SKM-1 (cell line): ENCODE data around the gene CRNN.

Source experiments
- DNase-seq: peaks from one replicate; lab custom pipeline; 2025; ENCODE audit not compliant: unreplicated experiment; lab: John Stamatoyannopoulos, UW

The CRNN gene

GRCh38 chr1:152426731-152427130 is 12.7 kb upstream of the CRNN start:
- DNase-seq, result no peak

DNA sequence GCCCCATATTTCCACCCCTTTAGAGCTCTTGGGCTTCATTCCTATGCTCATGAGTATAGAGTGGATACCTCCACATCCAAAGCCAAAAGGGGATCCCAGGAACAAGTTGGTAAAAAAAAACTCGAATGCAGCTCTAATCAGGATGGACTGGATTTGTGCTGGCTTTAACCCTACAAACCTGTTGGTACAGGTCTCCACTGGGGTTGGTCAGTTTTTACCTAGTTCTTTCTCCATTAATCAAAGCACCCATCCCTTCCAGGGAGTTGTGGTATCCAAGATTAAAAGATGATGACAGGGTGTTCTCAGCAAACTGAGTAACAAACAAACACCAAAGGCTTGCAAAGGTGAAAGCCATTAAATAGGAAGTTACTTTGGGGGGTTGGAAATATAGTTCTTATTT is 5.9 kb upstream of the CRNN start:
- DNase-seq, result no peak

GRCh38 chr1:152415454-152416227 is 1.6 kb upstream of the CRNN start:
- DNase-seq, result no peak

DNA sequence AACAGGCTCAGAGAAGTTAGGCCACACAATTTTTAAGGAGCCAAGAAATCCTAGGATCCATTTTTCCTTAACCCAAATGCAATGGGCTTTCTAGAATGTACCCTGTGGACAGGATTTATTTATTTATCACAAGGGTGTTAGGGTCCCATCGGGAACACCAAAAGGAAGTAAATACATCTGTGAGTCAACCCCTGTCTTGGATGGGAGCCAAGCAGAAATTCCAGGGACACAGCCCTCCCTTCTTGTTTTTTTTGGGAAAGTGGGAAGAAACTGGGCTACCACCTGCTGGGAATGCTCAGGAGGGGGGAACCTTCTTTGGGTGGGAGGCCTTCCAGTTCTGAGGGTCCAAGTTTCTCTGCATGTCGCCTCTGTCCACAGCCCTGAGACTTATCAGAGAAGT is 1.3 kb downstream of the CRNN start:
- DNase-seq, result no peak

DNA sequence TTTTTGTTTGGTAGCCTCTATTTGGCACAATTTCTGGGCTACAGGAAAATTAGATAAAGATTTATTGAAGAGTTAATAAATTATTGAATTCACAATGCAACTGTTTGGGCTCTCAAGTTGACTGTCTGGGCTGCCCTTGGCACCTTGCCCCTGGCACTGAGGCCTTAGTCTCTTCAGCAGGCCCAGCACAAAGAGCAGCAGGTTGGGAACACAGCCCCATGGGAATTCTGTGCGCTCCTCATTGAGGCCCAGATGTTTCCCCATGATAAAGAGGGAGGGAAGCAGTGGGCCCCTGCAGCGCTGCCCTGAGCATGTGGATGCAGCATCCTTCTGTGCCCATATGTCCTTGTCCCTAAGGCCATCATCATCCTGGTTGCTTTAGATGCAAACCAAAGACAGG is 2.9 kb downstream of the CRNN start:
- no peak for DNase-seq

DNA sequence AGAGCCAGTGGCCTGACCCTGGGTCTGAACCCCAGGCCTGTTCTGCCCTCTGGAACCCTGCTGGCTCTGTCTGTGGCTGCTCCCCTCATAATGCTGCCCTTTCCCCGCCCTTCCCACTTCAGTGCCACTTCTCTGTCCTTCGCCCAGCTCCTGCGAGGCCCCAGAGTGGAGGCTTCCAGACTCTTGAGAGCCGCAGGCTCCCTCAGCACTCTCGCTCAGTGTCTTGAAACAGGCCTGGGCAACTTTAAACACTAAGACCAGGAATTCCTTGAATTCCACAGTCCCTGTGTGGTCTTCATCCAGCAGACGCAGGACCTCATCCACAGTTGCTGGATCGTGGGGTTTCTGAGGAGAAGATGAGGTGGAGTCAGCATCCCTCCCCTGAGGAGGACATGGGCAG is 3.5 kb downstream of the CRNN start:
- DNase-seq, result no peak

DNA sequence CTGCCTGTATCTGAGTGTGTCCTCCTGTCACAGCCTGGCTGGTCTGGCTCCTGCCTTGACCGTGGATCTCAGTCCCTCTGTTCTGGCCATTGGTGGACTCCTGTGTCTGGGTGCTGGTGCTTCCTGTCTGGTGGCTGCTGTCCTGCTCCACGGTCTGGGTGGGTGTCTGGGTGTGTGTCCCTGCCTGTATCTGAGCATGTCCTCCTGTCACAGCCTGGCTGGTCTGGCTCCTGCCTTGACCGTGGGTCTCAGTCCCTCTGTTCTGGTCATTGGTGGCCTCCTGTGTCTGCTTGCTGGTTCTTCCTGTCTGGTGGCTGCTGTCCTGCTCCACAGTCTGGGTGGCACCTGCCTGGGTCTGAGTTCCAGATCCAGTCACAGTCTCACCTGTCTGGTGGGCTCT is 4.0 kb downstream of the CRNN start:
- DNase-seq, result no peak

- DNase-seq, result no peak
These were observed 5.4 kb downstream of the CRNN start for GRCh38 chr1:152408664-152409063.

DNA sequence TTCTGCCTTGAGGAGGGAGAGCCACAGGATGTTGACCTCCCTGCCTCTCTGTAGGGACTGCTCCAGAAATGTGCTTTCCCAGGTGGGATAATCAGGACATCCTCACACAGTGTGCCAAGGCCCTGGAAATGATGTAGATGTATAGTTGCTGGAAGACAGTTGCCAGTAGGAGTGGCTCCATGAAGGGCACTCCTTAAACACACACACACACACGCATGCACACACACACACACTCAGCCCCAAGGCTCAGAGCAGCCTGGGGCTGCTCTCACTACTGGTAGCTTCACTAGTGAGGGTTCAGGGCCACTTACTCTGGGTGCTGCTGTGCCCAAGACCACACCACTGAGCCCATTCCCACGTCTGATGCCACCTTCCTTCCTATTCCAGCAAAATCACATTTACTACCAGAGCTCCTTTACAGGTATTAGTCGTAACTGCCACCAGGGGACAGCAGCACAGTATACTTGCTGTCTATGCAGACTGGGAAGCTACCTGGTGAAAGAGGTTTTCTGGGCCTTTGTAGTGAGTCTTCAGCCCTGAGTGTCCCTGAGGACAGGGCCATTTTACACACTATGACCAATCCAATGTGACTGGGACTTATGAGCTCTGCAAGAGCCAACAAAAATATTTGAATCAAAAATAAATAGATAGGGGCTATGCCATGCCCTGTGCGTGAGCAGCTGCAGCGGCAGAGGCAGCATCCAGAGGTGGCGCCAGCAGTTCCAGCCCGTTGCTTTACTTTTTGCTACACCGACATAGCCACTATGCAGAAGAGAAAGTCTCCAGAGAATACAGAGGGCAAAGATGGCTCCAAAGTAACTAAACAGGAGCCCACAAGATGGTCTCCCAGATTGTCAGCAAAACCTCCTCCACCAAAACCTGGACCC is 15.0 kb downstream of the CRNN start:
- no peak for DNase-seq

DNA sequence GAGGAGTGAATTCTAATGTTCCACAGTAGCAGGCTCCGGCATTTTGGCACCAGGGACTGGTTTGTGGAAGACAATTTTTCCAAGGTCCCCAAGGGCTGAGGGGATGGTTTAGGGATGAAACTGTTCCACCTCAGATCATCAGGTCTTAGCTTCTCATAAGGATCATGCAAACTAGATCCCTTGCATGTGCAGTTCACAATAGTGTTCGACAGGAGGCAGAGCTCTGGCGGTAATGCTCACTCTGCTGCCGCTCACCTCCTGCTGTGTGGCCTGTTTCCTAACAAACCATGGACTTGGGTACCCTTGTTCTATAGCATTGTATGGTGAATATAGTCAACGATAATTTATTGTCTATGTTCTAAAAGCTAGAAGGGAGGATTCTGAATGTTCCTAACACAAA is 16.6 kb downstream of the CRNN start:
- no peak for DNase-seq

DNA sequence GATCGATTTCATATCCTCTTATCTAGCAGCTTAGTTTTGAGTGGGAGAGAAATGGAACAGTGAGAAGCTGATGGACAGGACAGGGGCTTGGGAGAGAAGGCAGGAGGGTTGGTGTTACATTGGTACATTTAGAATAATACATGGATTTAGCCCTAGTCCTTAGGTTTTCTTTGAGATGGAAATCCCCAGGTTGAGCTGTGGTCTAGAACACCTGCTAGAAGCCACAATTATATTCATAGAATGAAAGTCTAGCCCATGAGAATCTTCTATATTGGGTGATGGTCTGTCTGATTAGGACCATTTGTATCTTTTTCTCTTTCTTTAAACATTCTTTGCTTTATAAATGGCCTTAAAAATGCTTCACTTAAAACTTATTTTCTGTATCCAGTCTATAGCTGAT is 19.9 kb downstream of the CRNN start:
- DNase-seq, result no peak

DNA sequence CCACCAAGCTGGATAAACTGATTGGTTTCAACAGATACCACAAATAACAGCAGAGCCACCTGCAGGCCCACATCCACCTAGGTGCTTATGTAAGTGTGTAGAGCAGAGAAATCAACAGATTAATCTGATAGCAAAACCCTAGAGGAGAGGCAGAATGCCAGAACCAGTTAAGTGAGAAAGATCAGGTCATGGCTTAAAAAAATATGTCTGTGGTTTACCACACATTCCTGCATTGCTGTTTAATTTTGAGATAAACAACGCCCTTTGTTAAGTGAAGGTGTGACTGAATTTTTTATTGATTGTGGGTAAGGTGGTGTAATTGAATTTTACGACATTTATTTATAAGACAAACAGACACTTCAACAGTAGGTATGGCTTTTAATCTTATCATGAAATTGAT is 21.2 kb downstream of the CRNN start:
- DNase-seq, result no peak

- no peak for DNase-seq
These were observed 25.2 kb downstream of the CRNN start for GRCh38 chr1:152388889-152389288.

DNA sequence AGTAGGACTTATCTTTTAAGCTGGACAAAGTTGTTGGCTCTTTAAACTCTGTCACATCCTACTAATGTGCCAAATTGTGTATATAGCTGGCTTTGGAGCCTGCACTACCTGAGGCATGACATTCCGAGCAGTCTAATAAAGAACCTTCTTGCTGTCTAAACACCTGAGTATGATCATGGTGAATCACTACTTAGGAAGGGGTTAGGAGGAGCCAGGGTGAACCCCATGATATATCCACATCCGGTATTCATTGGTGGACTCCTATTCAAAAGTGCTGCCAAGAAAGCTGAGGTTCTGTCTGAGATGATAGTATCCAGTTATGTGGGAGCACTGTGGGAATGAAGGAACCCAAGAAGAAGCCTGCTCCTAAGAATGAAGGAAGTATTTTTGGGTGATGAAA is 27.1 kb downstream of the CRNN start:
- no peak for DNase-seq

DNA sequence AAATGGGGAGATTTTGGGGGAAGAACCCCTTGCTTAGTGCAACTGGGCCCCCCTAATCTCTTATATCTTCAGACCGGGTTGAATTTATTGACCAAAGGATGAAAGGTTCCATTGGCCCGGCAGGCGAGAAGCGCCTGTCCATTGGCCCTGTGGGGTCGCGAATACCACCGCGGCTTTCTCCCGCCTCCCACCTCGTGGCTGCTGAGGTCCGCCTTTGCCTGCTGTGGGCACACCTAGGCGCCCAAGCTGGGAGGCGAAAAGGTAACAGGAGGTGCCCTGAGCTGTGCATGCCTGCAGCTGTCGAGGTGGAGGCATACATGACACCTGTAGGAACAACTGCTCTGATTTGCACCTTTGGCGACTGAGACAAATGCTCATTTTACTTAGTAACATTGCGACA is 33.1 kb downstream of the CRNN start:
- DNase-seq, result no peak

GRCh38 chr1:152374451-152374850 is 39.6 kb downstream of the CRNN start:
- DNase-seq, result no peak

DNA sequence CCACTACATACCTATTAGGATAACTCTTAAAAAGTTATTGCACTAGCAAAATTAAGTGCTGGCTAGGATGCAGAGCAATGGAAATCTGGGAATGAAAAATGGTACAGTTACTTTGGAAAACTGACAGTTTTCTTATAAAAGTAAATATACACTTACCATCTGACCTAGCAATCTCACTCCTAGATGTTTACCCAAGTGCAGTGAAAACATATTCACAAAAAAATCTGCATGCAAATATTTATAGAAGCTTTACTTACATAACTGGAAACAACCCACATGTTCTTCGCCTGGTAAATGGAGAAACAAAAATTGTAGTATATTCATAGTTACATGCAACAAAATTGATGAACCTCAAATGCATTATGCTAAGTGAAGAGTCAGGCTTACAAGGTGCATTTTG is 41.4 kb downstream of the CRNN start:
- DNase-seq, result no peak

- DNase-seq, result no peak
These were observed 46.6 kb downstream of the CRNN start for GRCh38 chr1:152367436-152367835.

- DNase-seq, result no peak
These were observed 54.2 kb downstream of the CRNN start, which contains the start of gene FLG2 for GRCh38 chr1:152359906-152360305. Gene FLG2 (minus strand): TSS chr1:152360006. CDS start chr1:152358884, 1,122 bp downstream.
